Activated CD4-positive, CD25-positive, alpha-beta regulatory T cell treated with anti-CD3 and anti-CD28 coated beads, Interleukin-2, amount 50 U/mL, for 24 hours (primary cell): ENCODE data around the gene ACAP1.

Experiments used
- ATAC-seq, 2 donors: fragments of 150-1000 bp; cut with Tn5 transposase; one replicate each; pipeline ENCODE4 v1.10.0; 2021; ENCODE audit warnings: mild to moderate bottlenecking in 1 of 2, moderate library complexity in 1 of 2

Gene ACAP1, protein sequence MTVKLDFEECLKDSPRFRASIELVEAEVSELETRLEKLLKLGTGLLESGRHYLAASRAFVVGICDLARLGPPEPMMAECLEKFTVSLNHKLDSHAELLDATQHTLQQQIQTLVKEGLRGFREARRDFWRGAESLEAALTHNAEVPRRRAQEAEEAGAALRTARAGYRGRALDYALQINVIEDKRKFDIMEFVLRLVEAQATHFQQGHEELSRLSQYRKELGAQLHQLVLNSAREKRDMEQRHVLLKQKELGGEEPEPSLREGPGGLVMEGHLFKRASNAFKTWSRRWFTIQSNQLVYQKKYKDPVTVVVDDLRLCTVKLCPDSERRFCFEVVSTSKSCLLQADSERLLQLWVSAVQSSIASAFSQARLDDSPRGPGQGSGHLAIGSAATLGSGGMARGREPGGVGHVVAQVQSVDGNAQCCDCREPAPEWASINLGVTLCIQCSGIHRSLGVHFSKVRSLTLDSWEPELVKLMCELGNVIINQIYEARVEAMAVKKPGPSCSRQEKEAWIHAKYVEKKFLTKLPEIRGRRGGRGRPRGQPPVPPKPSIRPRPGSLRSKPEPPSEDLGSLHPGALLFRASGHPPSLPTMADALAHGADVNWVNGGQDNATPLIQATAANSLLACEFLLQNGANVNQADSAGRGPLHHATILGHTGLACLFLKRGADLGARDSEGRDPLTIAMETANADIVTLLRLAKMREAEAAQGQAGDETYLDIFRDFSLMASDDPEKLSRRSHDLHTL

DNA sequence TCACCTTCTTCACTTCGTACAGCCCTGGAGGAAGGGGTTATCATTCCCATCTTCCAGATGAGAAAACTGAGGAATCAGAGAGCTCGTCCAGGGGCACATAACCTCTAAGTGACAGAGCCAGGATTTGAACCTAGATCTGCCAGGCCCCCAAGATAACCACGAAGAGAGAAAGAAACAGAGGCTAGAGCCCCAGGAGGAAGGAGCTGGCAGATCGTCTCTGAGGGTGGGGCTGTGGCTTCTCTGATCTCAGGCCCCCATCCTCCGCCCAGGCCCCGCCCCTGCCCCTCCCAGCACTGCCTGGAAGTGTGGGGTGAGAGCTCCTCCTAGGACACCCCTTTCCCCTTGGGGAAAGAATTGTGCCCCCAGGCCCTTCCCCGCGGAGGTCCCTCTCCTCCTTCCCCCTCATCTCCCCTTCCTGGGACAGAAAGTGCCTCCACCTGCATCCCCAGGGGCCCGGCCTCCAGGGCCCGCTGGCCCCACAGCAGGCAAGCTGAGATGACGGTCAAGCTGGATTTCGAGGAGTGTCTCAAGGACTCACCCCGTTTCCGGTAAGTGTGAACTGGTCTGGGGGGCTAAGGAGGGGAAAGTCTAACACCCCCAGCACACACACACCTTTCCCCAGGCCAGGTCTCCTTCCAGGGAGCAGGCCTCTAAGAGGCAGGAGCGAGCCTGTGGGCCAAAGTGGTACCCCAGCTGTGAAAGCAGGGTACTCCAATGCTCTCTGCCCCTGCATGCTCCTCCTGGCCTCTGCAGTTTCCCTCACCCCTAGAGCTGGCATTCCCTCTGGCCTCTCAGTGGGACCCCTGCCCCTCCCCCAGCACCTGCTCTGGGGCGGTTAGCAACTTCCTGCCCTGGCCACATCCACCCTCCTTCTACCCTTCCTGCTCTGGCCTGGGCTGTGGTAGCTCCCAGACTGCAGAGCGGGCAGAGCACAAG is at the start of gene ACAP1:
Gene ACAP1, plus strand, starts transcription at position 290 of the 936 bp plus-strand sequence. Its CDS starts 206 bp downstream, at position 496.
- ATAC-seq = peak; percentile 95 to 96

DNA sequence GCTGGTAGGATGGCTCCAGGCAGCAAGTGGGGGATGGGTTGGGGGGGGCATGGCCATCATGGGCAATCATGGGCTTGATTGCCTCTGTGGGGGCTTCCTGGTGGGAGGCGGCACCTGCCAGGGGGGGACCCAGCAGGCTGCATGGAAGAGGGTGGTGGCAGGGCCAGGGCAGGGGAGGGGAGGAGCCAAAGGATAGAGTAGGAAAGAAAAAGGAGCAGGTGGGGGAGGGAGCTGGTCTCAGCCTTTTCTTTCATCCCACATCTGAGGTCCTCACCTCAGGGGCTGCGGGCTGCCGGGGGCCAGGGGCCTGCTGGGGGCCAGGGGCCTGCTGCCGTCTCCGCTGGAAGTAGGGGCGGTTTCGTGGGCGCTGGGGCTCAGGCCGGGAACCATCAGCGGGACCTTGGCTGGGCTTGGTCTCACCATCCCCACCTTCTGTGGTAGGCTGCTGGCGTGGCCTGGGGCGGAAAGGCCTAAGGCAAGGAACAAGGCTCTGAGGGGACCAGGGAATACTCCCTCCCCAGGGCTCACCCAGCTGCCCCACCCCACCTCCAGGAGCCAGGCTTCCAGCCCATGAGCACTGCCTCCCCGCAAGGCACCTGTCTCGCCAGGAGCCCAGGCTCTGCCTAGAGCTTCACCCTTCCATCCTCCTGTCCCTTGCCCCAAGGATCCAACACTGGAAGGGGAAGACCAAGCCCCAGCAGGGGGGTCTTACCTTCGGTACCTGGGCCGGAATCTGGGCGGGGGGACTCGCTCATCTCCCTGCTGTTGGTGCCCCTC is 46.9 kb upstream of the ACAP1 start:
- no peak for ATAC-seq

DNA sequence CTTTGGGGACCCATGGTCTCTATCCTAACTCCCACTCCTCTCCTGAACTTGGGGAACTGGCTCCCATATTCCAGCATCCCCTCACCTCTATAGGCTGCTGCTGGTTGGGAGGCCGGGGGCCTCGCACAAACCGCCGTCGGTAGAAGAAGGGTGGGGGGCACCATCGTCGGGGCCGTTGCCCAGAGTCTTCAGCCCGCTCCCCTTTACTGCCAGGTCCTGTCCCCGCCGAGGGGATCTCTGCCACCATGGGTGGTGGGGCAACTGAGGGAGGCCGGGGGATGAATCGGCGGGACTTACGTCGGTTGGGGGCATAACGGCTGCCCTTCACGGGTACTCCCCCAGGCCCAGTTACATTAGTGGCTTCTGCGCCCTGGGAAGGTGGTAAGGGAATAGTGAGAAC is 46.2 kb upstream of the ACAP1 start:
- no peak for ATAC-seq

DNA sequence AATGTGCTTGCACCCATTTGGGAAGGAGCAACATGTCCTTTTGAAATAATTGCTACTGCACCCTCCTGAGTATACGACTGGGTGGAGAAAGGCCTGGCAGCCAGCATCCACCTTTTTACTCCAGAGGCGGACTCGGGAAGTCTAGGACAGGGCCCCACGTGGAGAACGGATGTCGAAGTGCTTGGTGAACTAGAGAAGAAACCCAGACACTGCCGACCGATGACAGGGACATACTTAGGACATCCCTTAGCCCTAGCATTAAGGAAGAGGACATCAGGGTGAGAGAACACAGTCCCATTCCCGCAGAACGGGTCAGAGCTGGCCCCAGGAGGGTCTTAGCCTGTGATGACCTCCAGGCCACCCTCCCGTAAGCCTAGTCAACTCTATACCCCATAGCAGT is 45.6 kb upstream of the ACAP1 start:
- ATAC-seq = no peak

DNA sequence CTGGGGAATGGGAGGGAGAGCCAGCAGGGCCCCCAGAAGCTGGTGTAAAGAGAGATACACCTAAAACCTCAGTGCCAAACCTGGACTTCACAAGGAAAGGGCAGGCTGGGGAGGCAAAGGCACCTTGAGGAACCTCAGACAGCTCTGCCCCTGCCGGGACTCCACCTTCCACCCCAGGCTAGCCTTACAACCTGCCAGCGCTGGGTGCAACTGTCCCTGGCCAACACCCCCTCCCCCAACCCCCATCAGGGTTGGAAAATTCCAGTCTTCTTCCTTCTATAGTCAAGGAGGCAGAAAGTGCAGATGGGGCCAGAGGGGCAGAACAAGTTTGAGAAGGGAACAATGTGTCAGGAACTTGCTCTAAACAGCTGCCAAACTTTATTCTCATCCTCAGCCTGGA is 44.1 kb upstream of the ACAP1 start:
- ATAC-seq = no peak

DNA sequence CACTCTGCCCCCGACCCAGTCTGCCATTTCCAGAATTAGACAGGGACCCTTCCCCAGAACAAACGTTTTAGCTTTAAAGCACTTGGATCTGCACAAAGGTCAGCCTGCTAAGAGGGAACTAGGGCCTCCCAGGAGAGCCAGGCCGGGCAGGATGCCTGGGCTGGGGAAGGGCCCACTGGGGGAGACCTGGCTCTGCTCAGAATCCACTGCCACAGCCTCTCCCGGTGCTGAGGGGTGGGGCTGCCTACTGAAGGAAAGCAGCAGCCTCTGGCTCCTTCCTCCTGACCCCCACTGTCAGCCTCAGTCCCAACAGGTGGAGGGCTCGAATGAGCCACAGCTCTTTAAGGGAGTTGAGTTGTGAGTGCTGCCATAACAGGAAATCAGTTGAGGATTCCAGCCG is 43.6 kb upstream of the ACAP1 start:
- no peak for ATAC-seq

DNA sequence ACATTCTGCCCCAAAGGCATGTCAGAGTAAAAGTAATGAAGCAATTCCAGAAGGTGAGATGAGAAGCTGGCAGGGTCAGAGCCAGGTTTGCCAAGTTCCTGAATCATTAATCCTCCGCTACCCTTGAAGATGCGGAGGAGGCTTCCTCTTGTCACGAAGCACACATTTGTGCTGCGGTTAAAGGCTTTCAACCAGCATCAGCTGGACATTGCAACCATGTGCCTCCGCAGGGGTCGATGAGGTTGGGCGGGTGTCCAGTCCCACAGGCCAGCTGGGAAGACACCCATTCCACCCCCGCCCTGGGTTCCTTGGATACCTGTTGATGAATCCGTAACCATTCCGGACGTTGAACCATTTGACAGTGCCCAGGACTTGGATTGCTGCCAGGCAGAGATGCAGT is 43.2 kb upstream of the ACAP1 start:
- ATAC-seq = no peak

DNA sequence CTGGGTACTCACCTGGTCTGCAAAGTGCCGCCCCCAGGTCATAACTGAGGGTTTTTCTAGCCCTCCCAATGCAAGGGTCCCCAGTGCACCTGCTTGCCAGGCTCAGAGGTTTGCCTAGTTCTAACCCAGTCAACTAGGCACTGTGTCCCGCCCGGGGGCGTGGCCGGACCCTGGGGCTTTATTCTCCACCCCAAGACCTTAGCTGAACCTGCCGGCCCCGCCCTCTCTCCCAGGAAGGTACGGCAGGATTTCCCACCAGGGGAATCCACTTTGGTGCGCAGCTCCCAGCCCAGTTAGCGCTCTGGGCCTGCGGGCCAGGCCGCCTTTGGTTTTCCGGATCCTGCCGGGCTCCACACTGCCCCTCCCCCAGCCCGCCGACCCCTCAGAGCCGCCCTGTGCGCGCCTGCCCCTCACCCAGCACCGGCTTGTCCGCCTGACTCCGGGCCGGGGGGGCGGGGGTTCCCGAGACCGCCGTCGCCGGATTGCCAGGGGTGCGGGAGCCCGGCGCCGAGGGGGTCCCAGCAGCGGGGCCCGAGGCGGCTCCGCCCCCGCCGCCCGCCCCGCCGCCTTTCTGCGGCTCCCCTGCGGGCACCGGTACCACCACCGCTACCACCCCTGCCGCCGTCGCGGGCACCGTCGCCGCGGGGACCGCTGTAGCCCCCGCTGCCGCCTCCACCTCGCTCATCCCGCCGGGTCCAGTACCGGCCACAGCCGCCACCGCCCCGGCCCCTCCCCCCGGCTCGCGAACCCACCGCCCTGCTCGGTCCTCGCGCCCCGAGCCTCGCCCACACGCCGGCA is 42.3 kb upstream of the ACAP1 start:
- no peak for ATAC-seq

DNA sequence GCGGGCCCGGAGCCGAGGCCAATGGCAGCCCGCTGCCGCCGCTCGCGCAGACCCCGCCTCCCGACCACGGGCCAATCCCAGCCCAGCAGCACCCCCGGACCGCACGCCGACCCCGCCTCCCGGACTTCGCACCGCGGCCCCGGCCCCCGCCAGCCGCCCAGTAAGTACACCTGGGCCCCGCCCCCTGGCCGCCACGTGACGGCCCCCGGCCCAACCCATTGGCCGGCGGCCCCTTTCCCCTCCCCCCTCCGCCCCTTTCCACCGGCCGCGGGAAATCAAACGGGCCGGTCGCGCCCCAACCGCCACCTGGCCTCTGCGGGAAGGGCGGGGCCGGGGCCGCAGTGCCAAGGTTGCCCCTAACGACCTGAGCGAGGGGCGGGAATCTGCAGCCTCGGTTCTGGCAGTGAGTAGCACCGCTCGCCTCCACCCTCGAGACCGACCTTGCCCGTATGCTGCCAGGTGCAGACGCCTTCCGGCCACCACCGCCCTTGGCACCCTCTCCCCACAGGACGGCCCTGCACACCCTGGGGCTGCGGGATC is 41.6 kb upstream of the ACAP1 start, which contains the start of gene YBX2:
Gene YBX2, minus strand, starts transcription at position 26 of the 540 bp plus-strand sequence. CDS start 139 bp downstream, outside the sequence.
- peak; percentile 70 to 75 for ATAC-seq

DNA sequence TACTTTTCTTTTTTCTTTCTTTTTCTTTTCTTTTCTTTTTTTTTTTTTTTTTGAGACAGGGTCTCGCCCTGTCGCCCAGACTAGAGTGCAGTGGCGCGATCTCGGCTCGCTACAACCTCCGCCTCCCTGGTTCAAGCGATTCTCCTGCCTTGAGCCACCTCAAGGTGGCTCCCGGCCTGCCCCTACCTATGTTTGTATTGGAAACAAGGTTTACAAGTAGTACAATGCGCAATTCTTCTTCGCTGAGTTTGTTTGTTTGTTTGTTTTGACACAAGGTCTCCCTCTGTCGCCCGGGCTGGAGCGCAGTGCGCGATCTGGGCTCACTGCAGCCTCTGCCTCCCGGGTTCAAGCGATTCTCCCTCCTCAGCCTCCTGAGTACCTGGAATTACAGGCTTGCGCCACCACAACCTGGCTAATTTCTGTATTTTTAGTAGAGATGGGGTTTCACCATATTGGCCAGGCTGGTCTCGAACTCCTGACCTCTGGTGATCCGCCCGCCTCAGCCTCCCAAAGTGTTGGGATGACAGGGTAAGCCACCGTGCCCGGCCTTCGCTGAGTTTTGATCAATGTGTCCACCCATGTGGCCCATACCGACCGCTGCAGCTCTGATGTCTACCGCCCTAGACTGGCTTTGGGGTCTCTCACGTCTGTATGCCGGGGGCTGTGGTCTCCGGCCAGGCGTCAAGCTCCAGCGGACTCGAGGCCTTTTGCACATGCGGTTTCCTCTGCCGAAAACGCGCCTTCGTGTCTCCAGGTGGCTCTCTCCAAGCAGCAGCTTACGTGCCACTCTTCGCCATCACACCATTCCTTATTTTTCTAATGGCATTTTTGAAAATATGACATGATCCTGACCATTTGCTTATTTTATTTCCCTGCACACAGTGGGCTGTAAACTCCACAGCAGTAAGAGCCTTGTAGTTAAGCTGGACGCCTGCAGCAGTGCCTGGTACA is 40.8 kb upstream of the ACAP1 start:
- ATAC-seq = no peak

DNA sequence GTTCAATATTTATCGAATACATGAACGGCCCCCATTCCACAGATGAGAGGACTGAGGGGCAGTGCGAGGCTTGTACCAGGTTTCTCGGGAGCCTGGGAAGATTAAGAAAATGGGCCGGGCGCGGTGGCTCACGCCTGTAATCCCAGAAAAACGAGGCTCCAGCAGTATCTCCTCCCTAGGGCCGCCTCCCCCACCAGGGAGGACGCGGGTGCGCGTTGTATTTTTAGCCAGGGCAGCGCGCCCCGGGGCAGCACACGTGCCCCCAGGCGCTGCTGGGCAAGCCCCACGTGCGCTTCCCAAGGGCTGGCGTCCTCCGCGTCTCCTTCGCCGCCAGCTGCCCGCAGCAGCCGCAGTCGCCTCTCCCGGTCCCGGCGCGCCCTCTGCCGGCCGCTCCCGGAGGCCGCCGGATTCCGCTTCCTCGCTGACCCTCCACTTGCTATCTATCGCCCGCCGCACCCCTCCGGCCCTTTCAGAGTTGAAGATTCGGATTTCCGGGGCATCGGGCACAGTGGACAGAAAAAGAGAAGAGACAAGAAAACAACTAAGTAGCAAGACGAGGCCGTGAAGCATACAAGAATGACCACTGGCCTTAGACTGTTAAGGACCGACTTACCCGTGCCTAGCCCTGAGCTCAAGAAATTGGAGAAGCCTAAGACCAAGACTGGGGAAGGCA is 40.0 kb upstream of the ACAP1 start:
- peak; percentile 54 to 62 for ATAC-seq

DNA sequence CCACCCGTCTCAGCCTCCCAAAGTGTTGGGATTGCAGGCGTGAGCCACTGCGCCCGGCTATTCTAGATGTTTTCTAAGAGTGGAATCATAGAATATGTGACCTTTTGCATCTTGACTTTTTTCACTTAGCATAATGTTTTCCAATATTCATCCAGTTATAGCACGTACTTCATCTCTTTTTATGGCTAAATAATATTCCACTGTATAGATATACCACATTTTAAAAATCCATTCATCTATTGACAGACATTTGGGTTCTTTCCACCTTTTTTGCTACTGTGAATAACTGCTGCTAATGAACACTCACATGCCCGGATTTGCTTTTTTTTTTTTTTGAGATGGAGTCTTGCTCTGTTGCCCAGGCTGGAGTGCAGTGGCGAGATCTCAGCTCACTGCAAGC is 32.1 kb upstream of the ACAP1 start:
- no peak for ATAC-seq

DNA sequence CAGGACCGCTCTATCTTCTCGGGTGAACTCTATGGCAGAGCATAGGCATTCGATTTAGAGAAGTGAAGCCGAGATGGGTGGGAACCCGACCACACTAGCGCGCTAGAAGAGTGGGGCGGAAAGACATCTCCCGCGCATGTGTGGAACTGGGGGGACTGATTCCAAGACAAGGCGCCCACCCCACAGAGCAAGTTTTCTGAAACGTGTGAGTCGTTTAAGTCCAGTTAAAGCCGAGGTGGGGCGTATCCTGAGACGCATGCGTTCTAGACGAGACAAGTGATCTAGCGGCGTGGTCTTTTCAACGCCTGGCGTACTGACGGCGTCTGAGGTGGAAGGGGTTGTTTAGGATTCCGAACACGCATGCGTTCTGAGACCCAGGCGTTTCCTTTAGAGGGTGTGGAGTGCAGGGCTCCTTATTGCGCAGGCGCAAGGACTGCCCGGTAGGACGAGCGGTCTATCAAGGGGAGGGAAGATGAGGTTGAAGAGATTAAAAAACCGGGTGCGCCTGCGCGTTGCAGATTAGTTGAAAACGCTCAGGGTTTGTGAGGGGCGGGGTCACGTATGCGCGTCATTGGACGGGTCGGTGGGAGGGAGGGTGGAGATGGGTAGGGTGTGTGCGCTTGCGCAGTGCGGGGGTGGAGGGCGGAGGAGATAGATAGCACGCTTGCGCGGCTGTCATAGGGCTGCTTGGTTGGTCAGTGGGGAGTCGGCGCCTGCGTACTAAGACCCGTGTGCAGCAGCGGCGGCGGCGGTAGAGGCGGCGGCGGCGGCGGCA is 29.2 kb upstream of the ACAP1 start, which contains the start of gene EIF5A:
Gene EIF5A, plus strand, starts transcription at position 718 of the 775 bp plus-strand sequence. CDS start 2,008 bp downstream, outside the sequence.
- ATAC-seq = peak; percentile 71 to 72

DNA sequence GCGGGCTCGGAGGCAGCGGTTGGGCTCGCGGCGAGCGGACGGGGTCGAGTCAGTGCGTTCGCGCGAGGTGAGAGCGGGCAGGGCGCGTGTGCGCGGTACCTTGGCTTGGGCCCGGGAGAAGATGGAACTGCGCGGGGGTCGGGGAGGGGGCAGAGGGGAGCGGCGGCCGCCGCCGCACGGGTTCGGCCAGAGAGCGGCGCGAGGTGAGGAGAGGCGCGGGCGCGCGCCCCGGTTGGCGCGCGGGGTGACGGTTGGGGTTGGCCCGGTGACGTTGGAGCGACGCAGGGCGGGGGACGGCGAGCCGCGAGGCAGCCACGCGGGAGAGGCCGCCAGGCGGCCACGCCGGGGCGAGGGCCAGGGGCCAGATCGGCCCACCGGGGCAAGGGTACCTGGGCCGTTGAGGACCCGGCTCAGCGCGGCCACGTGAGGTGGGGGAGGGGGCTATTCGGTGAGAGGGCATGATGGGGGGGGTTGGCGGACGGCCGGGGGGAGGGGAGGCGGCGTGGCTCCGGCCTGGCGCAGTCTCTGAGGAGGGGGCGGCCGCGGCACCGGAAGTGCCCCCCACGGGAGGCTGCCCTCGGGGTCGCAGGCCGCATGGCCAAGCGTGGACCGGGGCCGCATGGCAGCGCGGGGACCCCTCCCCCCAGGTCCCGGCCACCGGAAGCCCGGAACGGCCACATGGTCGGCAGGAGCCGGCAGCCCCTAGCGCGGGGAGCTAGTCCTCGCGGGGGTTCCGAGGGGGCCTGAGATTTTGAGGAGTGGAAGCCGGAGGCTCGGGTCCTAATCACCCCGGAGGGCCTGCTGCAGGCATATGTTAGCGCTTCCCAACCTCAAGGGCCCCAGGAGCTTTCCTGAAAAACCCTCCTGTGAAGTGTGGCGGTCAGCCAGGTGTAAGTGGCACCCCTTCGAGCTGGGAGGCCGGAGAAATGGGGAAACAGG is 28.4 kb upstream of the ACAP1 start:
- ATAC-seq = peak in 1 of 2 donors; percentile 2

DNA sequence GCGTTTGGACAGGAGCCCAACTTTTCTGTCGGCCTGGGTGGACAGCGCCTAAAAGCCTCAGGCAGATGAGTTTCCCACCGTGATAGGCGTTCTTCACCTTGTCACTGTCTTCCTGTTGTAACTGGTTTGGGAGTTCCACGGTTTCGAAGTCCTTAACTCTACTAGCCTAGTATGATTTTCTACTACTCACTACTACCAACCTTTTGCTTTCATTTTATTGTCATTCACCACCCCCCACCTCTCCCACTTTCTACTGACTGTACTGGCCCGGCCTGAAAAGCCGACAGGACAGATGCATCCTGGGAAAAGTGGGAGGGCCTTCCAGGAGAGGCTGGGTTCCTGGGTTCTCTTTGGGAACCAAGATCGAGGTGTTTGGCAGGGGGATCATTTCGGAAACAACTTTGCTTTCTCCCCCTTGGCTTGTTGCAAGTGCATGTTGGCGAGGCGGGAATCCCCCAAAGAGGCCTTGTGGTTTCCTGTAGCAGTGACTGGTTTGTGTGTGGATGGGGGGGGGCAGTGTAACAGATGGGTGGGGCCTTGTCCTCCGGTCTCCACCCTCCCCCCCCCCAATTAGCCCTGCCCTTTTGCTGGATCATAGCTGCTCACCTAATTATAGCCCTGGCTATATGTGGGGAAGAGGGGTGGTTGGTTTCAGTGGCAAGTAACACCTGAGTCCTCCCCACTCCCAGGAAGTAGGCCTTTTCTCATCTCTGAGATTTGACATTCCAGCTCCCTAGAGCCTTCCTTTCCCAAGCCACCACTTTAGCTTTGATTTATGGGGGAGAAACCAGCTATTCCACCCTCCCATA is 27.5 kb upstream of the ACAP1 start:
- ATAC-seq = peak; percentile 40 to 48

DNA sequence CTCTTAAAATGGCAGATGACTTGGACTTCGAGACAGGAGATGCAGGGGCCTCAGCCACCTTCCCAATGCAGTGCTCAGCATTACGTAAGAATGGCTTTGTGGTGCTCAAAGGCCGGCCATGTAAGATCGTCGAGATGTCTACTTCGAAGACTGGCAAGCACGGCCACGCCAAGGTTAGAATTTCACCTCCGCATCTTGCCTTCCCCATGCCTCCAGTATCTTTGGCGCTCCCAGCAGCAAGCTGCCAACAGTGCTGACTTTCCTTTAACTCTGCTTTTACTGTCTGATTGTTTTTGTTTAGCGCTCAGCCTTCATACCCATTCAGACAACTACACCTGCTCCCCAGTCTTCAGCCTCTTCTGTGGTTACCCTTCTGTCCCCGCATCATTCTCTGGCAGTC is 26.7 kb upstream of the ACAP1 start:
- no peak for ATAC-seq
